Mesenteric fat pad (tissue), 1 donor: Measurements from ENCODE around the gene ARHGEF5. TPM values are rescaled to one million over a fixed set of nuclear protein-coding genes. Genes with fewer than 3 reads are reported as not detected.
"Not testable (repeated sequence)": the region's sequence is repeated elsewhere in the genome, so short reads cannot be mapped to it uniquely, and the experiment has no call there.

ENCODE experiments used
- DNase-seq: peaks from one replicate; pipeline ENCODE4 v3.0.0-alpha.2; 2020; ENCODE audit warnings: low spot score
- total RNA-seq: library from RNA; stranded (reverse); fragmentation: NEBNext Ultra II Directional; extraction: Animal tissue kit (Norgen Biotek cat#: 25700); gene quantifications from one replicate; pipeline ENCODE4 v1.2.1, GENCODE V29; 2021
- donor health status: DM: yes; HTN: yes; CAD: no.

Gene ARHGEF5
- total RNA-seq, 1 donor from 2014 or later: 9.4 TPM

DNA sequence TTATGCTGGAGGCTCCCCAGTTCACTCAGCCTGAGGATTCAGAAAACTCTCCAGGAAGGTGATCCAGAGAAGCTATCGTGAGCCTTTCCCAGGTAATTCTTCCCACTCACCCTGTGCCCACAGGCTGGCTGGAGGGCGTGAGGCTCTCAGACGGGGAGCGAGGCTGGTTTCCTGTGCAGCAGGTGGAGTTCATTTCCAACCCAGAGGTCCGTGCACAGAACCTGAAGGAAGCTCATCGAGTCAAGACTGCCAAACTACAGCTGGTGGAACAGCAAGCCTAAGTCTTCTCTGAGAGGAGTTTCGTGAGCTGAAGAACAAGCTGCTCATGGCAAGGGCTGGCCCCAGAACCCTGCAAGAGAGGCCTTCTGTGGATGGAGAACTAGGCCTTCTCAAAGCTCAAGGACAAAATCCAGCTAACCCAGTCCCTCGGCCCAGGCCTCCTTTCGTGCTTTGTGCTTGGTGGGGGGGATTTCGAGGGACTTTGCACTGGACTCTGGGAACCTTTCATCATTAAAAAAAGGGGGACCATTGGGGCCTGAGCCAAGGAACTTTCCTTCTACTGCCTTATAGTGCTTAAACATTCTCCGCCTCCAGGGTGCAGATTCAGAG lies 24.7 kb downstream of the ARHGEF5 start:
- DNase-seq: no peak

DNA sequence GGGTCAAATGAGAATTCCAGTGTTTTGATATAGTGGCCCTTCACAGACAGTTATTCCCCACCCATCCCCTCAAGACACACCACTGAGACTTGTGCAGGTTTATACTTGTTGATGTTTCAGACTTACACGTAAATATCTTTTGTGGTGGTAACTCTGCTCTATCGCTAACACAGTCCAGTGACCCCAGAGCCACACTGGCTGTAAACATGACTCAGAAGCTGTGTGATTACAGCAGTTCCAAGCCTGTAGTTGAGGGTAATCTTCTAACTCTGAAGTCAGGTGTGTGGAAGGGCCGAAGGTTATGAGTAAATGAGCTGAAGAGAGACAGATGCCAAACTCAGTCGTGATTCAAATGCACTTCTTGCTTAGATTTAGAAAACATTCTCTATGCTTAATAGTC lies 28.9 kb downstream of the ARHGEF5 start:
- DNase-seq: no peak

DNA sequence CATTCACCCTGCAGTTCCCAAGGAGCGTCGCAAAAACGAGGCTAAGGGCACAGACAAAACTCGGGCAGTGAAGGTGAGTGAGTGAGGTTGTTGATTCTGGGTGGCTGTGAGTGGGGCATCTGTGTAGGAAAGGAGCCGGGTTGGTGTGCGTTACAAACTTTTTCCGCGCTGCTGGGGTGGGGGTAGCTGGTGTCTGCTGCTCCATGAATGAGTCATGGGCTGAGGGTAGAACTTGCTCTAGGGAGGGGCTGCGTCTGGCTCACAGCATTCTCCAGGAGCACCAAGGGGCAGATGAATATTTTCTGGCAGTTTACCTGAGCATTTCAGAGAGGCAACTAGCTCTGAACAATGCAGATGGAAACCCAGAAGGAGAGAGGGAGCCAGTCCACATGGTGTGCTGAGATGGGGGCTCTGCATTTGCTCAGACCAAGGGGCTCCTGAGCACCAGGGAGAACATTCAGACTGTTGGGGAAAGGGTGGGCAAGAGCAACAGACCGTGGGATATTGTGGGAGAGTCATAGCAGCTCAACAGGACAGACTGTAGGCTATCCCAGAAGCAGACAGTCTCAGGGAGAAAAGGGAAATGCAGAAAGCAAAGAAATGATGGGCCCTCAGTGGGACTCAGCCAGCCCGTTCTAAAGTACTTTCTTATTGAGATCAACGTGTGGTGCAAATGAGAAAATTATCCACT lies 29.5 kb downstream of the ARHGEF5 start:
- DNase-seq: no peak

DNA sequence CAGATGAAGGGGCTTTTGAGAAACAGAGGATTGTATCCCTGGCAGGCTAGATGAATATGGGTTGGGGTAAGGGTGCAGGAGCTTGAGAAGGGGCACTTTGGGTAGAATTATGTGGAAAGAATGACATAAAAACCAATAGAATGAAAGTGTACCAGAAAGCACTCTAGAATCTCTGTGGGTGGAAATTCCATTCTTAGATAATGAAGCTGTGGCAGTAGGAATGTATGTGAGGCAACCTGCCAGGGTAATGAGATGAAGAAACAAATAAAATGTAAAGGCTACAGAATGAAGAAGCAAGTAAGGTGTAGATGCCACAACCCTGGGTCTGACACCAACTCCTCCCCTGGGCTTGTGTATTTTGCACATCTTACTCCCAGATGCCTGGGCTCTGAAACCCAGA lies 31.5 kb downstream of the ARHGEF5 start:
- DNase-seq: no peak

DNA sequence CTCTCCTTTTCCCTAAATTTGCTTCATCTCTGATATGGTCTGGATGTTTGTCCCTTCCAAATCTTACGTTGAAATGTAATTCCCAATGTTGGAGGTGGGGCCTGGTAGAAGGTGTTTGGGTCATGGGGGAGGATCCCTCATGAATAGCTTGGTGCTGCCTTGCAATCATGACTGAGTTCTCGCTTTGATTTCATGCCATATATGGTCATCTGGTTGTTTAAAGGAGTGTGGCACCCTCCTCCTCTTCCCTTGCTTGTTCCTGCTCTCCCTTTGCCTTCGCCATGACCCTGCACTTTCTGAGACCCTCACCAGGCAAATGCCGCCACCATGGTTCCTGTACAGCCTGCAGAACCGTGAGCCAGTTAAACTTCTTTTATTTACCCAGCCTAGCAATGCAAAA lies 33.7 kb downstream of the ARHGEF5 start:
- DNase-seq: no peak

DNA sequence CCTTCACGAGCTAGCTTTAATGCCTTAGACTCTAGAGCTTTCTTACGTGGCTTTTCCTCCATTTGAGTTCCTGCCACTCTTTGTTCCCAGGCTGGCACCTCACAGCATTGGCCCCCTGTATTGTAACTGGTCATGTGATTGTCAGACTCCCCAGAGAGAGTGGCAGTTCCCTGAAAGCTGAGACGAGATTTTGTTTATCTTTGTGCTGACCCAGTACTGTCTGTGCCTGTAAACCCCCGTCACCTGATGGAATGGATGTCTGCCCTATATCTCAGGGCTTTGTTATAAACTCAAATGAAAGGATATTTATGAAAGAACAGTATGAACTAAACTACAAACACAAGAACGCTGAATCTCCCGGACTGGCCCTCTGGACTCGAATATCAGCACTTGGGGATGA lies 35.3 kb downstream of the ARHGEF5 start:
- DNase-seq: no peak

DNA sequence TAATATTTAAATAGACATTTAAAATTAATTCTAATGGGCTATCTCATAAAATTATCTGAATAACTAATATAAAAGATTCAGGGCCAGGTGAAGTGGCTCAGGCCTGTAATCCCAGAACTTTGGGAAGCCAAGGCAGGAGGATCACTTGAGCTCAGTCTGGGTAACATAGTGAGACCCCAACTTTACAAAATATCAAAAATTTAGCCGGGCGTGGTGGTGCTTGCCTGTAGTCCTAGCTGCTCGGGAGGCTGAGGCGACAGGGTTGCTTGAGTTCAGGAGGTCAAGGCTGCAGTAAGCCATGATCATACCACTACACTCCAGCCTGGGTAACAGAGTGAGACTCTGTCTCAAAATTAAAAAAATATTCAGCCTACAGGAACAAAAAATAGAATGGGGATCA lies 35.8 kb downstream of the ARHGEF5 start:
- no peak for DNase-seq

DNA sequence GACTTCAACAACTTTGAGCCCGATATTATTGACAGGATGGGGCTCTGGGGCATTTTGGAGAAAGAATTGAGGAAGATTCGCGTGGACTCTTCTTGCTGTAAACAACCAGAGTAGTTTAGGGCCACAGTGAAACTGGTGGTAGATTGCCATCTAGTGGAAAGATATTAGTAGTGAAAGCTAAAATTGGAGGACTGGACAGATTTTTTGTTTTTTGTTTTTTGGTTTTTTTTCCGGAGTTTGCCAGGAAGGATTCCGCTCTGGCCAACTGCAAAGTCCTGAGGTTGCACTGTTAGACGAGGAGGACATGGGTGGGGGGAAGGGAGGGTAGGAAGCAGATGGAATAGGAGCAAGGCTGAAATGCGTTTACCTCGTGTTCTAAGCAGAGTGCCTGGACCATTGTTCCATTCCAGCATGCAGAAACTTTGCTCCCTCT lies 36.6 kb downstream of the ARHGEF5 start:
- DNase-seq: no peak

DNA sequence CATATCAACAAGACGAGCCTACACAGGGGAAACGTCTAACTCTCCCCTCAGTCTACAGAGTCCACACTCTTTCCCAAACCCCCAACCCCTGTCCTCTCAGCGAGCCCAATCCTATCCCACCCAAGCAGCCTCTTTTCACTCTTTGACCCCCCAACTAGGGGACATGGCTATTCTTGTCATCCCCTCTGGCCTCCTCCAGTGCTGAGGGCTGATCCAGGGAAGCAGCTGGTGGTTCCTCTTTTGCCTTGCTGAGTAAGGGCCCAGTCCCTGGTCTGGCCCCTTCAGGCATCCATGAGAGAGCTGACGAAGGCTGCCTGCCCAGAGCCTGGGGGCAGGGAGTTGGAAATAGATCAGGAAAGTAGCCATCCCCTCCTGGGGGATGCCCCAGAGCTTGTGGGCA lies 41.9 kb downstream of the ARHGEF5 start:
- peak; percentile 62 for DNase-seq

DNA sequence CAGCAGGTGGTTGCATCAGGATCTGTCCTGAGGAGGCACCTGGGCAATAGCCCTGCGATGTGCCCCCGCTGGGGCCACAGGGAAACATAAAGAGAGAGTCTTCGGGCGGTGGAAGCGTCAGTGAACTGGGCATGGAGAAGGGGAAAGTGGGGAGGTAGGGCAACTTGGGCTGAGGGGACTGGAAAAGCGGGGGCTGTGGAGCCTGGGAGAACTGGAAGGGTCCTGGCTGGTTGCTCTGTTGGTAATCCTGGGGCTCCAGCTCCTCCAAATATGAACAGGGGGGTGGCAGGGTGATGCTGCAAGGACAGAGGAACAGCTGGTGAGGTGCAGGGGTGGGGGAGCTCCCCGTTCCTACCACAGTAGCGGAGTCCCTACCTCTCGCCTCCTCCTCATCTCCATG lies 43.1 kb downstream of the ARHGEF5 start:
- peak; percentile 69 for DNase-seq

DNA sequence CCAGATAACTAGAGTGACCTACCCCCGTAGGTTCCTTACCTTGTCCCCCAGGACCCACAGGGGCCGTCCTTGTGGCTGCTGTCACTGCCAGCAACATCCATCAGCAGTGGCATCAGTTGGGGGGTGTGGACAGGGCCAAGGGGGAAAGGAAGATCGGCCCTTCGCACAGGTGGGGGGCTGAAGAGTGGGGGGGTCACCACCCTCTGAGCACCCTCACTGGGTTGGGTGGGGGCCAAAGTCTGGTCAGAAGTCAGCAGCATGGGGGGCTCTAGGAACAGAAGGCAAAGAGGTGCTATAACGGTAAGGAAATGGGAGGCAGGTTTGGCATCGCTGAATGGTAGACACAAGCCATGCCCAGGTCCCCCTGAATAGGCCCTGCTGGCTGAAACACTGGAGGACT lies 43.7 kb downstream of the ARHGEF5 start:
- peak; percentile 69 for DNase-seq

DNA sequence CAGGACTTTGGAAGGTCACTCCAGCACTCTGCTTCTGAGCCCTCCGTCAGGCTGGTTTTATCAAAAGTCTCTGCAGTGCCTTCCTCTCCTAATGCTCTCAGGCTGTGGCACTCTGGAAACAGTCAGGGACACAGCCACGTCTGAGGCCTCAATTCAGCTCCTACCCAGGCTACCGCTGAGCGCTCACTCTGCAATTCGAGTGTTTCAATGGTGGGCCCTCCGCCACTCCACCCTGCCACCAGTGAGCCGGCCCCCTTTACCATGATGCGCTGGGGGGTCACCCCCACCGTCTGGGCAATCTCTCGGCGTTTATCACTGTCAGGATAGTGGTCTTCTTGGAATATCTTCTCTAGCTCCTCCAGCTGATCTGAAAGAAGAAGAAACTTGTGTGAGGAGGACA lies 44.7 kb downstream of the ARHGEF5 start:
- peak; percentile 57 for DNase-seq

DNA sequence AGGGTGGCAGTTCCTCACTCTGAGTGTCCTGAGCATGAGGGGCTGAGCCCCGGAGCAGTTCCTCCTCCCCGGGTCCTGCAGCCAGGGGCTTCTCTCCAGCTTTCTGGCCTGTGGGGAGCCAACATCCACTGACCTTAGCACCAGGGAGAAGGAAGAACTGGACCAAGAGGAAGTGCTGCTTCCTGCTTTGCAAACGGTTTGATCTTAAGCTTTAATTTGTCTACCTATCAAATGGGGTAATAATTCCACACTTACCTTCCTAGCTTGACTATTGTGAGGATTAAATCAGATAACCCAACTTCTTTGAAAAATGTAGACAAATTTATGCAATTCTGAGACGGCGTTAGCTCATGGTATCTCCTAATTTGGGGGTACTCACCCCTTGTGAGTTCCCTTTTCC lies 46.3 kb downstream of the ARHGEF5 start:
- peak; percentile 53 for DNase-seq

DNA sequence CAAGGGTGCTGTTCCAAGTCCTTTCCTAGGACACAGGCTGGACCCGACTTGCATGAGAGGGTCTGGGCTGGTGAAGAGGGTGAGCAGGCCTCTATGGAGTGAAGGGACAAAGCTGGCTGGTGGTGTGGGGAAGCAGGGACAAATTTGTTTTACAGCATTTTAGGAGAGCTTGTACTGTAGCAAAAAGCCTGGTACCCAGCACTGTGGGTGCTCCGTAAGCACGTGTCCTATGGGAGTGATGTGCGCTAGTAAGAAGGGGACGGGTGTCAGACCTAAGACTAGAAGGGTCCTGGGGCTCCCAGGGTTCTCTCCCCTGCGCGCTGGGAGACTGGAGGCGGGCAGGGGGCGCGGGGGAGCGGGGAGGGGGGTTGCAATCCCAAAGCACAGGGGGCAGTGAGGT lies 47.9 kb downstream of the ARHGEF5 start:
- DNase-seq: peak; percentile 59

DNA sequence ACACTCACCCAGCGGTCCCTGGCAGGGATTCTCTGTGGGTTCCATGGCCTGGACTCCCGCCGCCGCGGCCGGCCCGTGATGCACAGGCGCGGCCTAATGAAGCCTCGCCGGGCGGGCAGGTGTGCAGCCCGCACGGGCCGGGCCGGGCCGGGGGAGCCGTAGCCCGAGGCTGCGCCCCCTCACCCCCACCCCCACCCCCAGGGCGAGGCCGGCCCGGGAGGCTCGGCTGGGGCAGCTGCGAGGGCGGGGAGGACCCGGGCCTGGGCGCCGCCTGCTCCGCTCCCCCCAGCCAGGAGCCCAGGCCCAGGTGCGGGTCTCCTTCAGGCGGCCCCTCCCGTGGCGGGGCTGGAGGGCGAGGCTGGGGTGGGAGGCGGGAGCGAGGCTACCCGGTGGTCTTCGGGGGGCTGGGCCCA lies 48.5 kb downstream of the ARHGEF5 start, which contains the start of gene NOBOX:
NOBOX (minus strand) TSS at position 45 of the 413 bp plus-strand sequence.
- DNase-seq: peak; percentile 62

DNA sequence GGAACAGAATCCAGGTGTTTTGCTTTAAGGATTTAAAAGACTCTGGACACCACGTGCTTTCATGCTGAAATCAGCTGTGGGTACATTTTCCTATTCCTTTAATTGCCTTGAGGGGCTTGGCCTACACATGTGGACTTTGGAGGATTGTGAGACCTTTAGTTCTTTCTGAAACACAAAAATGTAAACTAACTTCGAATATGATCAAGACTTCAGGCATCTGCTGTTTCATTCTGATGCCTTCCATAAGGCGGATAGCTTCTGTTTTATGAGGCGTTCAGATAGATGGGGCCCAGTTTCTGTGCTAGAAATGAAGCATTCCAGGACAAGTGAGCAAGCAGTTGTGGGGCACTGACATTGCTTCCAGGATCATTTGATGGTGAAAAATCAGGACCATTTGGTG lies 49.7 kb downstream of the ARHGEF5 start:
- no peak for DNase-seq

DNA sequence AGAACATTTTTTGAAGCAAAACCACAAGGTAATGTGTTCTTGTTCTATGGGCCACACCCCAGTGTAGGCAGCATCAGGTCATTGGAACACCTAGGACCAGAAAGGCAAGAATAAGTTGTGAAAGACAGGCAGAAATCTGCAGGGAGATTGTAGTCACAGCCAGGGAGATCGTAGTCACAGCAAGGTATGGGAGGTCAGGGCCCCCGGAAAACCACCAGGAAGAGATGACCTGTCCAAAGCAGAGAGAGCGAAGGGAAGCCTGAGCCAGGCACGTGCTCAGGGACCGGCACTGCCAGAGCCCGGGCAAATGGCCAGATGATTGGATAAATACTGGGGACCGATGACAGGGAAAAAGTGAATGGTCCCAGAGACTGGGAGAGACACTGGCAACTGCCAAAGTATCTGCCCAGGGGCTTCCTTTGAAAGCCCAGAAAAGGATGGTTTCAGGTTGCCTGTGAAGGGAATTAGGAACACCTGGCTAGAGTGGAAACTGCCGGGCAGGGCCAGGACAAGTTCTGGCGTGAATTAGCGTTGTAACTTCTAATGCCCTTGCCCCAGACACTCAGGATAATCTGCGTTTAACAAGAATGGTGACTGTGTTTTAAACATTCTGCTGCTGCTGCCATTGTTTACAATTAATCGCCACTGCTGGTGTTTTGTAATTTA lies 52.2 kb downstream of the ARHGEF5 start:
- DNase-seq: no peak

DNA sequence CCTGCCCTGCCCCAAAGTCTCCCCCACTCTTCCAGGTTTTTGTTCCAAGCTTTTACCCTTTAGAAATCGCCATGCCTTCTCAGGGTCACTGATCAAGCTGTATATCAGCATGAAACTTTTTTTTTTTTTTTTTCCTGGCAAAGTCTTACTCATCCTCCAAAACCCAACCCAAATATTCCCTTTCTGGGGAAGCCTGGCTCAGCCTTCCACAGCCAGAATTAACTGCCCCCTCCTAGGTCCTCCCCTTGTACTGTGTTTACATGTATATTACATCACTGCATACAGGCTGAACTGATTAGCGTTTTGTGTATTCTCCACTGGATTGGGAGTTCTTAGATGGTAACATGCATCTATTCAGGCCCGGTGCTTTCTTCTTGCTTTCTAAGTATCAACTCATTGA lies 52.9 kb downstream of the ARHGEF5 start:
- DNase-seq: no peak

DNA sequence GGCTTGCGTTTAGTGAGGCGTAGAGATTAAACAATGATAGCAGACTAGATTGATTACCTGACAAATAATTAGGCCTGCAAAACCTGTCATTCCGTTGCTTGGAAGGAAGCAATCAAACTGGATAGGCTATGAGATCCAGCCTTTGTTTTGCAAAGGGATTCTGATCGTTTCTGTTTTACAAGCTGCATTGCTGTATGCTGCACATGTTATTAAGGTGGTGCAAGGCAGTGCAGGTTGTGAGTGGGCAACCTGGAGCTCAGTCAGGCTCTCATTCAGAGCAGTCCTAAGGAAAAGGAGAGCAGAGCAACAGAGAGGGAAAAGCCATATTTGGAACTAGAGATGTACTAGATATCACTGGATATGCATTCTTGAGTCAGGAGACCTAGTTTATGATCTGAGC lies 55.2 kb downstream of the ARHGEF5 start:
- no peak for DNase-seq

DNA sequence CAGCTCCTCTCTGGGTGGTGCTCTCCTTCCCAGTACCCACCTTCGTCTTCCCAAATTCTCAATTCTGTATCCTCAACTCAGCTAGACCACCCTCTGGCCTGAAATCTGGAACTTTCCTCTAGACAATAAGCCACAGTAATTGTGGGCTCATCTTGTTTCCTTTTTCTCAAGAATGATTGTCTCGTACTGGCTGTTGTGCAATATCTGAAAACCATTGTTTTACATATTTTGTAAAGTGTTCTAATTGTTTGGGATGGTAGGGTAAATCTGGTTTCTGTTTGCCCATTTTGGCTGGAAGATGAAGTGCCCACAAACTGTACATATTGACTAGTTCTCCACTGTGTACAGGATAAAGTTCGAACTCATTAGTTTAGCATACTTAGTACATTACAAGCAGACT lies 59.6 kb downstream of the ARHGEF5 start:
- no peak for DNase-seq

DNA sequence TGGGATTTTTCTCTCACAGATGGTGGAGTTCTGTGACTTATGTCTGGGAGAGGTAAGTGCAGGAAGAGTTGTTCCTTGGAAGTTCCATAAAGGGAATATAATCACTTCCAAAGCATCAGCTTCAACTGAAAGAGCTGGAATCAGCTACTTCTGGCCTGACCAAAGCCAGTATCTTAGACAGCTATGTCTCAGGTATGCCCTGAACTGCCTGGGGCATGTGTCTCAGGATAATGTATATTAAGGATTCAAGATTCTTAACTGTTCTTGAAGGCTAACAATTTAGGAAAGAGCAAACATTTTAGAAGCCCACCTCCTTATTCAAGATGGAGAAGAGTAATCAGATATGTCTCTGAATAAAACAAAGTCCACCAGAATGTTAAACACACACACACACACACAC lies 60.7 kb downstream of the ARHGEF5 start:
- DNase-seq: no peak

DNA sequence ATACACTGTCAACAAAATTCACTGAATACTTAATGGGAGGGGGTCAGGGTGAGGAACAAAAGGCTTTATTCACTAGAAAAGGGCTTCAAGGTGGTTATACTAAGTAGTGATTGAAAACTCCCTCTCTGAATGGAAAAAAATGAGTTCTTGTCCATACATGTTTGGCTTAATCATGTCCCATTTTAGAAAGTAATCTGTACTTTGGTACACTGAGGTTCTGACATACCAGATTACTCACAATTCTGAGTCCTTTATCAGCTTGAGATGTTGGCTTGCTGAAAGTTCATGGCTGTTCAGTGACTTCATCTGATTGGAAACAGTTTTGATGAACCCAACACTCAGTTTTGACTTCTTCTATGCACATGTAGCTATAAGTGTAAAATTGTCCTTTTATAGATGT lies 61.1 kb downstream of the ARHGEF5 start:
- no peak for DNase-seq

DNA sequence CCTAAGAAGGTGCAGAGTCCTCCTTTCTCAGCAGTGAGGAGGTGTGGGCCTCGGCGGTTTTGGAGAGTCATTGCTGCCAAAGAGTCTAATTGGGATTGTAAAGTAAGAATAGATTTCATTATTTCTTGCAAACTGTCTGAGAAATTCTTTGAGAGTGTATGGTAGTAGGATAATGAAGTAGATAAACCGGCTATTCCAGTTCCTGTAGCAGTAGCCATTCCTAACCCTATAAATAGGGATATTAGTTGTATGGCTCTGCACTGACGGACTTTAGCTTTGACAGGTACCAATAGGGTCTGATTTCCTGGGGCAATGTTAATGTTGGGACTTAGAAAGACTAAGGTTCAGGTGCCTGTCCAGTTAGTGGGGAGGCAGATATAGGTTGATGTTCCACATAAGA lies 63.7 kb downstream of the ARHGEF5 start:
- DNase-seq: not testable (repeated sequence)
